HG02885 (cell line): ENCODE data around the gene SMYD3.
"Not testable (repeated sequence)": the region's sequence is repeated elsewhere in the genome, so short reads cannot be mapped to it uniquely, and the experiment has no call there.

Source experiments
- ATAC-seq: cut with Tn5 transposase; IDR thresholded peaks from one replicate; pipeline ENCODE4 v1.9.1; 2021; ENCODE audit warnings: mild to moderate bottlenecking; ENCODE audit not compliant: unreplicated experiment, poor library complexity

SMYD3 gene

GRCh38 chr1:245742896-245743295 is 764.2 kb downstream of the SMYD3 start:
- no peak for ATAC-seq

- not testable (repeated sequence) for ATAC-seq
These were observed 766.7 kb downstream of the SMYD3 start for GRCh38 chr1:245740336-245740735.

GRCh38 chr1:245730801-245731200 is 776.3 kb downstream of the SMYD3 start:
- no peak for ATAC-seq

DNA sequence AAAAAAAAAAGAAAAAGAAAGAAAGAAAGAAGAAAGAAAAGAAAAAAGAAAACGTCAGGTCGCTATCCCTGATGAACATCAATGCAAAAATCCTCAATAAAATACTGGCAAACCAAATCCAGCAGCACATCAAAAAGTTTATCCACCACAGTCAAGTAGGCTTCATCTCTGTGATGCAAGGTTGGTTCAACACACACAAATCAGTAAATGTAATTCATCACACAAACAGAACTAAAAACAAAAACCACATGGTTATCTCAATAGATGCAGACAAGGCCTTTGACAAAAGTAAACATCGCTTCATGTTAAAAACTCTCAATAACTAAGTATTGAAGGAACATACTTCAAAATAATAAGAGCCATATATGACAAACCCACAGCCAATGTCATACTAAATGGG is 779.0 kb downstream of the SMYD3 start:
- ATAC-seq, result not testable (repeated sequence)

- no peak for ATAC-seq
These were observed 785.6 kb downstream of the SMYD3 start for GRCh38 chr1:245721488-245721887.

GRCh38 chr1:245718951-245719350 is 788.1 kb downstream of the SMYD3 start:
- ATAC-seq, result no peak

- ATAC-seq, result no peak
These were observed 789.0 kb downstream of the SMYD3 start for GRCh38 chr1:245718123-245718522.

- ATAC-seq, result no peak
These were observed 789.5 kb downstream of the SMYD3 start for GRCh38 chr1:245717611-245718010.

GRCh38 chr1:245716561-245716960 is 790.5 kb downstream of the SMYD3 start:
- no peak for ATAC-seq

GRCh38 chr1:245715970-245716369 is 791.1 kb downstream of the SMYD3 start:
- ATAC-seq, result no peak

DNA sequence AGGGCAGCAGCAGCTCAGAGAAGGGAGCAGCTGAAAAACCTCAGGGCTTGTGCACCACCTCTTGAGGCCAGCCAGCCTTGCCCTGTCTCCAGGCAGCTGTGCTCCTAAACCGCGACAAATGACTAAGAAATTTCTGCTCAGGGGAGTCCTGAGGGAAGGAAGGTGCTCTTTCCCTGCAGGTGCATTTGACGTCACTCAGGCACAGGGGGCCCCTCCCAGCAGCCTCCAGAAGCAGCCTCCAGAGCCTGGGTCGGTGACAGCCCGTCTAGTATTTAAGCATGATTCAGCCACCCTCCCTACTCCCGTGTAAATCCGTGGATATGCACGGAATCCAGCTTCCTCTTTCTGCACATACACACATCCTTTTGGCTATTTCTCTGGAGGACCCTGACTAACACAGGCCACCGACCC is 791.8 kb downstream of the SMYD3 start:
- no peak for ATAC-seq

- not testable (repeated sequence) for ATAC-seq
These were observed 793.1 kb downstream of the SMYD3 start for GRCh38 chr1:245714027-245714426.

GRCh38 chr1:245710961-245711903 is 795.8 kb downstream of the SMYD3 start:
- ATAC-seq, result no peak

- no peak for ATAC-seq
These were observed 799.1 kb downstream of the SMYD3 start for GRCh38 chr1:245707941-245708340.

GRCh38 chr1:245704765-245705164 is 802.3 kb downstream of the SMYD3 start:
- ATAC-seq, result no peak

DNA sequence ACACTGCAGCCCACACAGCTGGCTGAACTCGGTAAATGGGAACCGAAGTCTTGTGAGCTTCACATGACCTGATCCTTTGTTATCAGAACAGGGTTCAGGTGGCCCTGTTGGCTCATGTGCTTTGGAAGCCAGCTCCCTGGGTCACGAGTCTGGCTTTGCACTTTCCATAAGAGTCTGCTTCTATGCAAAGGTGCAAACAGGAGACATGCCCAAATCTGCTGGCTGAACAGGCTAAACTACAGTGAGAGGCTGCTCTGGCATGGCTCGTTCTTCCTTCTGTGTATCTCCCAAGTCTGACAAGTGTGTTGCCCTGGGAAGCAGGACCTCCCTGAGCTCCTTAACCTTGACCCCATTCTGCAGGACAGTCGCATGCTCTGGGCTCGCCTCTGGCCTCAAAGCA is 802.7 kb downstream of the SMYD3 start:
- no peak for ATAC-seq

DNA sequence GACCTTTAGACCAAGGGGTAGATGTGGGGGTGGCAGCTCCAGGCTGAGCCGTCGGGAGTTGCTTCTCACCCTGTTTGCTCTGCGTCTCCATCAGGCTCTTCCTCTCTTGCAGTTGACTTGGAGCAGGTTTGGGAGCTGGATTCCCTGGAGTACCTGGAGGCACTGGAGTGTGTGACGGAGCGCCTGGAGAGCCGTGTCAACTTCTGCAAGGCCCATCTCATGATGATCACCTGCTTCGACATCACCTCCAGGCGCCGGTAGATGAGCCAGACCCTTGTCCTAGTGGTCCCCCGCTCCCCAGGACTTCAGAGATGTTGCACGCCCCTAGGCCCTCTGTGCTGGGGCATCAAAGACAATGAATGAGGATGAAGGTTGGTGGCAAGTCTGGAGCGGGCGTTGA is 804.7 kb downstream of the SMYD3 start:
- no peak for ATAC-seq

DNA sequence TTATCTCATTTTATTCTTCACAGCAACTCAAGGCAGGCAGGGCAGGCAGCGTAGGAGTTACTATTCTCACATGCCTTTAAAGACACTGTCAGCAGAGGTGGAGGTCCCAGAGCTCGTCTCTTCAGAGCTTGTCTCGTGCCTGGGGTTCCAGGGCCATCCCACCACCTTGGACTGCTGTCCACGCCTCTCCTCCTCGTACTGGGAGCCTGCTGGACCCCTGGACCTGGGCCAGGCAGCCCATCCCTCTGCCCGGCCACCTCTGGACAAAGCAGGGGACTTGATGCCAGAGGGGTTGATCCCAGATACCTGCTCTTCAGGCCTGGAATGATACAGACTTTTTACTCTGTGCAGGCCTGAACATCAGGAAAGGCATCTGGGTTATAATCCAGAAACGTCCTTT is 805.4 kb downstream of the SMYD3 start:
- no peak for ATAC-seq

GRCh38 chr1:245700631-245701030 is 806.4 kb downstream of the SMYD3 start:
- ATAC-seq, result no peak
